DND-41 (cell line): ENCODE data around the gene HLA-A.

ENCODE experiments used
- EZH2 ChIP-seq: IDR thresholded peaks from 3 replicates; pipeline ENCODE4 v1.6.1; 2012; ENCODE audit warnings: borderline replicate concordance, low read depth, mild to moderate bottlenecking, moderate library complexity, low read length, inconsistent platforms; ENCODE audit not compliant: severe bottlenecking
- TF ChIP-seq, protein P1 (sequence below): IDR thresholded peaks from 2 replicates; pipeline ENCODE4 v1.5.1; 2012; ENCODE audit warnings: borderline replicate concordance, low read length, moderate library complexity, mild to moderate bottlenecking; ENCODE audit not compliant: poor library complexity, severe bottlenecking; ENCODE audit errors: extremely low read depth

DNA sequence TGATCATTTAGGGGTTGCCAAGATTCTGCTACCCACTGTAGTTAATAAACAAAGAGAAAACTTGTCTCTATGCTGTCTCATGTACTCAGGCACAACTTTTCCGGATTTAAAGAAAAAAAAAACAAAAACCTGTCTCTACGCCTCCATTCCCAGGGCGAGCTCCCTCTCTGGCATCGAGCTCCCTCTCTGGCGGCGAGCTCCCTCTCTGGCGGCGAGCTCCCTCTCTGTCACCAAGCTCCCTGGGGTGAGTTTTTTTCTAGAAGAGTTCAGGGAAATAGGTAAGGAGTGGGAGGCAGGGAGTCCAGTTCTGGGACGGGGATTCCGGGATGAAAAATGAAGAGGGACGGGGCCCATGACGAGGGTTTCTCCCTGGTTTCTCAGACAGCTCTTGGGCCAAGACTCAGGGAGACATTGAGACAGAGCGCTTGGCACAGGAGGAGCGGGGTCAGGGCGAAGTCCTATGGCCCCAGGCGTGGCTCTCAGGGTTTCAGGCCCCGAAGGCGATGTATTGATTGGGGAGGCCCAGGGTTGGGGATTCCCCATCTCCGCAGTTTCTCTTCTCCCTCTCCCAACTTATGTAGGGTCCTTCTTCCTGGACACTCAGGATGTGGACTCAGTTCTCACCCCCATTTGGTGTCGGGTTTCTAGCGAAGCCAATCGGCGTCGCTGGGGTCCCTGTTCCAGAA lies 16.5 kb upstream of the HLA-A start:
- TF ChIP-seq, protein P1, sequence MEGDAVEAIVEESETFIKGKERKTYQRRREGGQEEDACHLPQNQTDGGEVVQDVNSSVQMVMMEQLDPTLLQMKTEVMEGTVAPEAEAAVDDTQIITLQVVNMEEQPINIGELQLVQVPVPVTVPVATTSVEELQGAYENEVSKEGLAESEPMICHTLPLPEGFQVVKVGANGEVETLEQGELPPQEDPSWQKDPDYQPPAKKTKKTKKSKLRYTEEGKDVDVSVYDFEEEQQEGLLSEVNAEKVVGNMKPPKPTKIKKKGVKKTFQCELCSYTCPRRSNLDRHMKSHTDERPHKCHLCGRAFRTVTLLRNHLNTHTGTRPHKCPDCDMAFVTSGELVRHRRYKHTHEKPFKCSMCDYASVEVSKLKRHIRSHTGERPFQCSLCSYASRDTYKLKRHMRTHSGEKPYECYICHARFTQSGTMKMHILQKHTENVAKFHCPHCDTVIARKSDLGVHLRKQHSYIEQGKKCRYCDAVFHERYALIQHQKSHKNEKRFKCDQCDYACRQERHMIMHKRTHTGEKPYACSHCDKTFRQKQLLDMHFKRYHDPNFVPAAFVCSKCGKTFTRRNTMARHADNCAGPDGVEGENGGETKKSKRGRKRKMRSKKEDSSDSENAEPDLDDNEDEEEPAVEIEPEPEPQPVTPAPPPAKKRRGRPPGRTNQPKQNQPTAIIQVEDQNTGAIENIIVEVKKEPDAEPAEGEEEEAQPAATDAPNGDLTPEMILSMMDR, result no peak
- TF ChIP-seq EZH2, result no peak
